HL-60 (cell line): ENCODE results near the gene ASB5.

Experiments
- CTCF ChIP-seq: IDR thresholded peaks from one replicate; pipeline ENCODE4 v1.5.1; 2011; ENCODE audit warnings: low read length, control low read depth, inconsistent platforms; ENCODE audit not compliant: insufficient read depth
- GABPA ChIP-seq: IDR thresholded peaks from 2 replicates; pipeline ENCODE4 v1.6.1; 2012; ENCODE audit warnings: low read depth
- POLR2AphosphoS5 ChIP-seq: IDR thresholded peaks from 2 replicates; pipeline ENCODE4 v1.6.1; 2012; ENCODE audit warnings: low read depth
- REST ChIP-seq: IDR thresholded peaks from 2 replicates; pipeline ENCODE4 v1.6.1; 2012; ENCODE audit warnings: low read depth; ENCODE audit not compliant: insufficient replicate concordance
- SPI1 ChIP-seq: IDR thresholded peaks from 2 replicates; pipeline ENCODE4 v1.6.1; 2012; ENCODE audit warnings: low read depth, mild to moderate bottlenecking, borderline replicate concordance

- TF ChIP-seq CTCF (no peak), REST (no peak), GABPA (no peak), POLR2AphosphoS5 (no peak), SPI1 (no peak)
Measured at GRCh38 chr4:176309046-176309445, 40.0 kb upstream of the ASB5 start.
